A673 (cell line): Measurements from ENCODE around the gene ULK1.

ENCODE experiments used
- CTCF ChIP-seq: fragments of 300-800, 200-600 bp; sonication (generic); conservative IDR thresholded peaks from 2 replicates; pipeline ENCODE4 v1.5.1; 2017; ENCODE audit warnings: low read depth, mild to moderate bottlenecking, antibody characterized with exemption, low read length, moderate library complexity, mixed read lengths
- EZH2 ChIP-seq: fragments of 200-600 bp; sonication (generic); IDR thresholded peaks from 2 replicates; pipeline ENCODE4 v1.6.1; 2017; ENCODE audit warnings: borderline replicate concordance, low read depth, mild to moderate bottlenecking, mixed read lengths, antibody characterized with exemption, low read length; ENCODE audit not compliant: poor library complexity, severe bottlenecking

GRCh38 chr12:131855521-131856142 lies 38.8 kb upstream of the ULK1 start:
- no peak for TF ChIP-seq CTCF
- TF ChIP-seq EZH2 = no peak
